ENCODE data around the gene NMNAT2. TPM values are rescaled to one million over a fixed set of nuclear protein-coding genes. Genes with fewer than 3 reads are reported as not detected.

NMNAT2 gene
- total and polyA plus RNA-seq, 2 of the 4 experiments (the other 2 are of a cell fraction) = 0.36 to 2.4 TPM

- H4K8ac ChIP-seq (ENCODE audit: low read depth in 2 of 2, low read length in 2 of 2) = no peak overlapping the region
- TF ChIP-seq BHLHE40 (IDR thresholded peaks at IDR 0.05; ENCODE audit: low read depth, low read length) (no peak), USF2 (IDR thresholded peaks at IDR 0.05; ENCODE audit: low read depth, low read length) (no peak), FOS (IDR thresholded peaks at IDR 0.05; ENCODE audit: low read depth, low read length) (no peak), POLR2A (IDR thresholded peaks at IDR 0.05; ENCODE audit: low read depth, low read length) (no peak), ELK1 (IDR thresholded peaks at IDR 0.05; ENCODE audit: borderline replicate concordance, low read depth, low read length) (no peak), CTCF (conservative IDR thresholded peaks at IDR 0.05; ENCODE audit: low read depth, low read length) (no peak), MAFK (IDR thresholded peaks at IDR 0.05; ENCODE audit: low read depth, low read length) (no peak), MAZ (IDR thresholded peaks at IDR 0.05; ENCODE audit: borderline replicate concordance, low read depth, low read length) (no peak), CHD1 (IDR thresholded peaks at IDR 0.05; ENCODE audit: low read depth, low read length) (no peak), SMC3 (IDR thresholded peaks at IDR 0.05; ENCODE audit: low read depth, low read length) (no peak)
- no peak overlapping the region for H3K14ac ChIP-seq (replicated peaks; ENCODE audit: low read depth, low read length)
- H3K4me1 ChIP-seq (ENCODE audit: control insufficient read depth, insufficient read depth, low read length) = no peaks in the 10 kb centered on the region
- H3K9me1 ChIP-seq (ENCODE audit: insufficient read depth, low read length) = no peaks in the 10 kb centered on the region
- no peak overlapping the region for H3K4me2 ChIP-seq (ENCODE audit: low read depth, low read length)
- H2BK20ac ChIP-seq (ENCODE audit: low read depth, low read length) = no peak overlapping the region
- peaks cover 3% of the 10 kb centered on the region; the same call in 1 of the 2 replicates for H3K9me3 ChIP-seq (ENCODE audit: control insufficient read depth, insufficient read depth, low read length)
- no peak overlapping the region for H3K4me3 ChIP-seq (ENCODE audit: insufficient read depth, low read depth, low read length)
- in situ Hi-C loops (cut with MboI; ENCODE audit: low sequenced_read_pairs) (loop anchor here (25.0 kb wide), 1 partner anchor 285 kb away; the partner anchor contains the start of gene SHCBP1L), intact Hi-C loops (cut with micrococcal nuclease) (no loop called here), dilution Hi-C loops (cut with HindIII; ENCODE audit: low sequenced_read_pairs, unreplicated experiment) (no loop called here)
- H3K36me3 ChIP-seq (ENCODE audit: control insufficient read depth, insufficient read depth, low read length) = no peaks in the 10 kb centered on the region
- H4K20me1 ChIP-seq (ENCODE audit: insufficient read depth, low read length) = no peaks in the 10 kb centered on the region
- no peak overlapping the region for H2AFZ ChIP-seq (replicated peaks; ENCODE audit: low read length, poor library complexity)
- H3K27me3 ChIP-seq (ENCODE audit: control insufficient read depth, insufficient read depth, low read length) = no peaks in the 10 kb centered on the region
- H2AK5ac ChIP-seq (ENCODE audit: low read depth, low read length) = no peak overlapping the region
- no peak overlapping the region for H3K27ac ChIP-seq (ENCODE audit: insufficient read depth, low read length)
- BruUV-seq (replicated peaks) = no TSS peak
- no peak overlapping the region for H4K91ac ChIP-seq (ENCODE audit: insufficient read depth, low read depth, low read length)
- H2BK5ac ChIP-seq (ENCODE audit: low read depth, low read length, poor library complexity, severe bottlenecking) = no peak overlapping the region
- no peak overlapping the region for H2AK9ac ChIP-seq (replicated peaks; ENCODE audit: low read depth, low read length, poor library complexity)
- CTCF ChIA-PET = interaction anchor here (1.8 to 2.6 kb wide), 2 partner anchors 12 to 24 kb away, joined by 5 to 10 read pairs; no protein-coding TSS in a partner anchor
- ATAC-seq (ENCODE audit: low read depth) (no peak), DNase-seq (no peak)
- no peaks in the 10 kb centered on the region for H3K79me1 ChIP-seq (ENCODE audit: low read depth in 1 of 2, low read length in 2 of 2)
- H4K5ac ChIP-seq (ENCODE audit: low read depth, low read length) = no peak overlapping the region
- H2BK120ac ChIP-seq (ENCODE audit: low read depth, low read length) = no peak overlapping the region
- no peak overlapping the region for H3K9ac ChIP-seq (ENCODE audit: low read depth, low read length)
- 93% methylated on average over 4 of the region's 11 CpGs; no CpG with 5 or more reads in 1 of the 2 experiments for WGBS, 2 experiments (ENCODE audit: extremely low coverage in 2 of 2, insufficient read length in 1 of 2)
- no peak overlapping the region for H3K18ac ChIP-seq (ENCODE audit: low read depth, low read length)
- POLR2A ChIA-PET (ENCODE audit: unreplicated experiment) = no interaction called here
- no peak overlapping the region for H3K56ac ChIP-seq (ENCODE audit: extremely low read depth, insufficient read depth, low read length)
- H3K23ac ChIP-seq (ENCODE audit: low read depth, low read length) = no peak overlapping the region
- H2BK15ac ChIP-seq (ENCODE audit: low read depth, low read length) = no peak overlapping the region
- H3K4ac ChIP-seq (ENCODE audit: low read depth, low read length) = no peak overlapping the region
Measured at GRCh38 chr1:183247066-183247465, 171.1 kb downstream of the NMNAT2 start.

All from IMR-90 (cell line).